K562 (cell line): ENCODE results near the gene LRP2. TPM values are rescaled to one million over a fixed set of nuclear protein-coding genes. Genes with fewer than 3 reads are reported as not detected.

Source experiments
- ATF1 ChIP-seq, 2 experiments: fragments of 450-650 bp in 1 of 2; IDR thresholded peaks; 2 replicates each; pipeline ENCODE4 v1.6.1; 2016; ENCODE audit warnings: missing compliant biosample characterization in 1 of 2, missing genetic modification characterization in 1 of 2
- ATF3 ChIP-seq, 2 experiments: fragments of 450-650 bp in 1 of 2; sonication (generic) in 1 of 2; formaldehyde crosslinking in 1 of 2; IDR thresholded peaks in 1 of 2; conservative IDR thresholded peaks in 1 of 2; 2 replicates each; pipeline versions ENCODE4 v1.6.1 to v1.8.1; 2016 to 2023; ENCODE audit warnings: mild to moderate bottlenecking in 2 of 2, moderate library complexity in 2 of 2, inconsistent platforms in 1 of 2, missing genetic modification reagents in 1 of 2
- CHCHD3 ChIP-seq: fragments of 250-450 bp; sonication (Bioruptor Pico); IDR thresholded peaks from 2 replicates; pipeline ENCODE4 v2.1.2; 2022; ENCODE audit warnings: mild to moderate bottlenecking
- CXXC5 ChIP-seq: fragments of 250-450 bp; sonication (Bioruptor Pico); IDR thresholded peaks from 2 replicates; pipeline ENCODE4 v1.8.0; 2022; ENCODE audit warnings: inconsistent platforms, mild to moderate bottlenecking, moderate library complexity
- JUN ChIP-seq, 2 experiments: sonication (generic) in 1 of 2; formaldehyde crosslinking in 1 of 2; IDR thresholded peaks; 2 replicates each; pipeline versions ENCODE4 v1.6.1 to v1.8.0; 2012 to 2022; ENCODE audit warnings: borderline replicate concordance in 2 of 2, mild to moderate bottlenecking in 2 of 2, improper control_type of control experiment in 1 of 2, low read depth in 1 of 2, low read length in 1 of 2, missing genetic modification reagents in 1 of 2
- JUND ChIP-seq, 2 experiments: IDR thresholded peaks; 2 replicates in 1 of 2; 3 replicates in 1 of 2; pipeline ENCODE4 v1.6.1; 2011; ENCODE audit warnings: borderline replicate concordance in 2 of 2, low read depth in 2 of 2, low read length in 2 of 2, improper control_type of control experiment in 1 of 2, missing biosample characterization in 1 of 2, missing genetic modification characterization in 1 of 2, missing genetic modification reagents in 1 of 2
- NCOA6 ChIP-seq: fragments of 450-650 bp; IDR thresholded peaks from 2 replicates; pipeline ENCODE4 v1.6.1; 2017; ENCODE audit warnings: mild to moderate bottlenecking
- NFE2 ChIP-seq: IDR thresholded peaks from 2 replicates; pipeline ENCODE4 v1.6.1; 2014; ENCODE audit warnings: antibody characterized with exemption, low read depth
- NFYB ChIP-seq: IDR thresholded peaks from 2 replicates; pipeline ENCODE4 v1.6.1; 2011; ENCODE audit warnings: mild to moderate bottlenecking, moderate library complexity; ENCODE audit not compliant: insufficient read length; ENCODE audit errors: extremely low read depth
- NONO ChIP-seq, 2 experiments: fragments of 200-400 bp in 1 of 2; fragments of 450-650 bp in 1 of 2; formaldehyde crosslinking in 1 of 2; IDR thresholded peaks; 2 replicates each; pipeline ENCODE4 v1.6.1; 2017; ENCODE audit warnings: low read depth in 2 of 2, mild to moderate bottlenecking in 2 of 2, moderate library complexity in 2 of 2, low read length in 1 of 2
- PTBP1 ChIP-seq: fragments of 200-400 bp; formaldehyde crosslinking; IDR thresholded peaks from 2 replicates; pipeline ENCODE4 v1.6.1; 2017; ENCODE audit warnings: low read depth, low read length
- SMC3 ChIP-seq: conservative IDR thresholded peaks from 2 replicates; pipeline ENCODE4 v1.6.1; 2011; ENCODE audit warnings: low read depth, low read length, improper control_type of control experiment; ENCODE audit not compliant: insufficient read depth
- ZBTB5 ChIP-seq: fragments of 450-650 bp; IDR thresholded peaks from 2 replicates; pipeline ENCODE4 v1.6.1; 2017; ENCODE audit warnings: antibody characterized with exemption
- polyA plus RNA-seq, 8 experiments: library from polyadenylated mRNA; depleted of rRNA in 4 of 8; stranded (reverse) in 5 of 8; unstranded in 3 of 8; fragments of >200 nt; fragmentation: Nextera tagmentation in 2 of 8; fragmentation: Illumina TruSeq in 1 of 8; extraction: Ambion mirVana in 2 of 8; extraction: Trizol in 1 of 8; gene quantifications; 2 replicates each; pipeline versions ENCODE4 v1.2.1 to v1.2.3, GENCODE V29; 2011 to 2014; ENCODE audit warnings: inconsistent platforms in 1 of 8, missing spikeins in 1 of 8
- total RNA-seq, 7 experiments: library from RNA; depleted of rRNA in 6 of 7; stranded (reverse); fragments of >200 nt in 6 of 7; fragmentation: Illumina TruSeq in 2 of 7; extraction: Trizol in 2 of 7; gene quantifications; 2 replicates each; pipeline versions ENCODE4 v1.2.1 to v1.2.3, GENCODE V29; 2011 to 2021; ENCODE audit warnings: low replicate concordance in 1 of 7
- TF ChIP-seq, protein P1 (sequence below): sonication (generic); formaldehyde crosslinking; IDR thresholded peaks from 2 replicates; pipeline ENCODE4 v1.8.1; 2023; ENCODE audit warnings: mild to moderate bottlenecking, missing genetic modification reagents
- TF ChIP-seq, protein P2 (sequence below): sonication (generic); formaldehyde crosslinking; IDR thresholded peaks from 2 replicates; pipeline ENCODE4 v1.8.1; 2023; ENCODE audit warnings: mild to moderate bottlenecking, missing genetic modification reagents
- TF ChIP-seq, protein P3 (sequence below): sonication (generic); formaldehyde crosslinking; IDR thresholded peaks from 2 replicates; pipeline ENCODE4 v1.8.1; 2023; ENCODE audit warnings: mild to moderate bottlenecking, missing genetic modification reagents, moderate library complexity

LRP2 gene
- total and polyA plus RNA-seq, 9 of the 15 experiments (the other 6 are each of a cell fraction or from before 2014, with no cell fraction given) = 0.04 to 0.18 (median 0.11) TPM; not detected in 1

DNA sequence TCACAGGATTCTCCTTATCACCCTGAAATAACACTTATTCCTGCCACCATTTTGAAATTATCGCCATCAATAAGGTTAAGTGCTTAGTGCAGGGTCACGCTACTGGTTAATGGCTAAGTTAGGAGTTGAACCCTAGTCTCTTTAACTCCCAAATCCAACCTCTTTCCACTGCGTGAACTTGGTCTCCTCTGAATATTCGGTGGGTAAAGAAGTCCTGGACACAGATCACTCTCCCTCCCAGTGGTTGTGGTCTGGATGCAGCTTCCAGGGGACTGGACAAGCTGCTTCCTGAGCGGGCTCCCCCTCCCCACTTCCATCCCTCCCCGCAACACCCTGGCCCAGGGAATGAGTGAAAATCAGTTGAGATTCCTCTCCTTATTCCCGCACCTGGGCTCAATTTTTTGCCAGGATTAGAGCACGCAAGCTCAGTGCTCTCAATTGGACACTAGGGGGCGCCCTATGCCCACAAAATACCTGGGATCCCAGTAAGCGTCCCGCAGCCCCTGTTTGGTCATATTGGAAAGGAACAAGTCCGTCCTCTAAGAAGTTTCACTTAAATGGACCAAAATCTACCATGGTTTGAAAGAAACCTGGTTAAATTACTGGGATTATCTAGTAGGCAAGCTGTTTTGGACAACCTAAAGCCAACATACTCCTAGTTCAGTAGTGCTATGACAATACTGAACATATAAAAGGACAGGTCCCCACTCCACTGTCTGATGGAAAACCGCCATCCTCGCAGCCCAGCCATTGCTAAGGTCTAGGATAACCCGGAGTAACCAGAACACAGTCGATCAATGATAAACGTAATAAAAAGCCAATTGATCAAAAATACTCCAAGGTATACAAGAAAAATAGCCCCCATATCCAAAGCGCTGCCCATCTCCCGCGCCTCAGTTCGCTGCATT is 252.6 kb downstream of the LRP2 start (continued):
- TF ChIP-seq NONO (IDR thresholded peaks at IDR 0.05; ENCODE audit: low read depth in 2 of 2, low read length in 1 of 2) (no peak), NFE2 (no peak), JUND (IDR thresholded peaks at IDR 0.05; ENCODE audit: borderline replicate concordance, low read depth, low read length) (peak; percentile 39; the same call in 1 of the 2 replicates), JUND (tag; IDR thresholded peaks at IDR 0.05; ENCODE audit: borderline replicate concordance, low read depth, low read length) (peak; percentile 25; the same call in 1 of the 3 replicates), PTBP1 (no peak), NCOA6 (no peak), ZBTB5 (no peak), ATF3 (IDR thresholded peaks at IDR 0.05) (no peak), ATF3 (CRISPR knock-in tag; conservative IDR thresholded peaks at IDR 0.05) (peak; percentile 59; the same call in 1 of the 2 replicates), ATF1 (CRISPR knock-in tag; IDR thresholded peaks at IDR 0.05) (no peak), ATF1 (tag; IDR thresholded peaks at IDR 0.05) (no peak; the same call in 1 of the 2 replicates), NFYB (no peak), JUN (IDR thresholded peaks at IDR 0.05; ENCODE audit: borderline replicate concordance, low read depth, low read length) (no peak), JUN (CRISPR knock-in tag; IDR thresholded peaks at IDR 0.05; ENCODE audit: borderline replicate concordance) (no peak), CHCHD3 (CRISPR knock-in tag) (no peak), SMC3 (peak; percentile 95), CXXC5 (peak; percentile 14; the same call in 1 of the 2 replicates)
- TF ChIP-seq, protein P1, sequence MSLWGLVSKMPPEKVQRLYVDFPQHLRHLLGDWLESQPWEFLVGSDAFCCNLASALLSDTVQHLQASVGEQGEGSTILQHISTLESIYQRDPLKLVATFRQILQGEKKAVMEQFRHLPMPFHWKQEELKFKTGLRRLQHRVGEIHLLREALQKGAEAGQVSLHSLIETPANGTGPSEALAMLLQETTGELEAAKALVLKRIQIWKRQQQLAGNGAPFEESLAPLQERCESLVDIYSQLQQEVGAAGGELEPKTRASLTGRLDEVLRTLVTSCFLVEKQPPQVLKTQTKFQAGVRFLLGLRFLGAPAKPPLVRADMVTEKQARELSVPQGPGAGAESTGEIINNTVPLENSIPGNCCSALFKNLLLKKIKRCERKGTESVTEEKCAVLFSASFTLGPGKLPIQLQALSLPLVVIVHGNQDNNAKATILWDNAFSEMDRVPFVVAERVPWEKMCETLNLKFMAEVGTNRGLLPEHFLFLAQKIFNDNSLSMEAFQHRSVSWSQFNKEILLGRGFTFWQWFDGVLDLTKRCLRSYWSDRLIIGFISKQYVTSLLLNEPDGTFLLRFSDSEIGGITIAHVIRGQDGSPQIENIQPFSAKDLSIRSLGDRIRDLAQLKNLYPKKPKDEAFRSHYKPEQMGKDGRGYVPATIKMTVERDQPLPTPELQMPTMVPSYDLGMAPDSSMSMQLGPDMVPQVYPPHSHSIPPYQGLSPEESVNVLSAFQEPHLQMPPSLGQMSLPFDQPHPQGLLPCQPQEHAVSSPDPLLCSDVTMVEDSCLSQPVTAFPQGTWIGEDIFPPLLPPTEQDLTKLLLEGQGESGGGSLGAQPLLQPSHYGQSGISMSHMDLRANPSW = no peak
- TF ChIP-seq, protein P2, sequence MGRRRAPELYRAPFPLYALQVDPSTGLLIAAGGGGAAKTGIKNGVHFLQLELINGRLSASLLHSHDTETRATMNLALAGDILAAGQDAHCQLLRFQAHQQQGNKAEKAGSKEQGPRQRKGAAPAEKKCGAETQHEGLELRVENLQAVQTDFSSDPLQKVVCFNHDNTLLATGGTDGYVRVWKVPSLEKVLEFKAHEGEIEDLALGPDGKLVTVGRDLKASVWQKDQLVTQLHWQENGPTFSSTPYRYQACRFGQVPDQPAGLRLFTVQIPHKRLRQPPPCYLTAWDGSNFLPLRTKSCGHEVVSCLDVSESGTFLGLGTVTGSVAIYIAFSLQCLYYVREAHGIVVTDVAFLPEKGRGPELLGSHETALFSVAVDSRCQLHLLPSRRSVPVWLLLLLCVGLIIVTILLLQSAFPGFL = 0 out of 2 replicates have a peak, but pooled peaks have one; percentile 29
- TF ChIP-seq, protein P3, sequence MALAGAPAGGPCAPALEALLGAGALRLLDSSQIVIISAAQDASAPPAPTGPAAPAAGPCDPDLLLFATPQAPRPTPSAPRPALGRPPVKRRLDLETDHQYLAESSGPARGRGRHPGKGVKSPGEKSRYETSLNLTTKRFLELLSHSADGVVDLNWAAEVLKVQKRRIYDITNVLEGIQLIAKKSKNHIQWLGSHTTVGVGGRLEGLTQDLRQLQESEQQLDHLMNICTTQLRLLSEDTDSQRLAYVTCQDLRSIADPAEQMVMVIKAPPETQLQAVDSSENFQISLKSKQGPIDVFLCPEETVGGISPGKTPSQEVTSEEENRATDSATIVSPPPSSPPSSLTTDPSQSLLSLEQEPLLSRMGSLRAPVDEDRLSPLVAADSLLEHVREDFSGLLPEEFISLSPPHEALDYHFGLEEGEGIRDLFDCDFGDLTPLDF = peak; percentile 46; the same call in 1 of the 2 replicates
